GM21360 (cell line): Measurements from ENCODE around the gene SYNE3.

ENCODE experiments used
- ATAC-seq: cut with Tn5 transposase; IDR thresholded peaks from one replicate; pipeline ENCODE4 v1.9.1; 2021; ENCODE audit warnings: mild to moderate bottlenecking, moderate library complexity; ENCODE audit not compliant: unreplicated experiment

SYNE3 gene

GRCh38 chr14:95493503-95493902 is 22.9 kb downstream of the SYNE3 start:
- ATAC-seq: no peak

- ATAC-seq: no peak
These were observed 24.4 kb downstream of the SYNE3 start for GRCh38 chr14:95491936-95492608.

GRCh38 chr14:95490727-95491451 is 25.6 kb downstream of the SYNE3 start:
- ATAC-seq: no peak

GRCh38 chr14:95490138-95490509 is 26.3 kb downstream of the SYNE3 start:
- no peak for ATAC-seq

GRCh38 chr14:95489214-95490137 is 27.0 kb downstream of the SYNE3 start:
- ATAC-seq: no peak

GRCh38 chr14:95488376-95489213 is 27.9 kb downstream of the SYNE3 start:
- ATAC-seq: no peak

- ATAC-seq: no peak
These were observed 28.8 kb downstream of the SYNE3 start for GRCh38 chr14:95487669-95488084.

GRCh38 chr14:95486875-95487668 is 29.4 kb downstream of the SYNE3 start:
- ATAC-seq: no peak

GRCh38 chr14:95485222-95485819 is 31.1 kb downstream of the SYNE3 start:
- no peak for ATAC-seq

GRCh38 chr14:95484296-95484695 is 32.2 kb downstream of the SYNE3 start:
- ATAC-seq: no peak

GRCh38 chr14:95483309-95484165 is 32.9 kb downstream of the SYNE3 start:
- no peak for ATAC-seq

- no peak for ATAC-seq
These were observed 33.7 kb downstream of the SYNE3 start for GRCh38 chr14:95482627-95483308.

GRCh38 chr14:95481391-95482022 is 34.9 kb downstream of the SYNE3 start:
- no peak for ATAC-seq

- no peak for ATAC-seq
These were observed 35.6 kb downstream of the SYNE3 start for GRCh38 chr14:95480887-95481226.

- no peak for ATAC-seq
These were observed 36.2 kb downstream of the SYNE3 start for GRCh38 chr14:95480109-95480886.

- ATAC-seq: no peak
These were observed 37.0 kb downstream of the SYNE3 start for GRCh38 chr14:95479494-95479893.

GRCh38 chr14:95478818-95479217 is 37.6 kb downstream of the SYNE3 start:
- ATAC-seq: no peak
